Hematopoietic multipotent progenitor cell treated with erythropoietin and hydrocortisone succinate and interleukin-3 and kit ligand, for 8 days (in vitro differentiated cells): ENCODE measurements around the gene FBXL3.
"Not testable (repeated sequence)": the region's sequence is repeated elsewhere in the genome, so short reads cannot be mapped to it uniquely, and the experiment has no call there.

Source experiments
- DNase-seq: peaks from one replicate; pipeline ENCODE4 v3.0.0-alpha.2; 2015

The FBXL3 gene

DNA sequence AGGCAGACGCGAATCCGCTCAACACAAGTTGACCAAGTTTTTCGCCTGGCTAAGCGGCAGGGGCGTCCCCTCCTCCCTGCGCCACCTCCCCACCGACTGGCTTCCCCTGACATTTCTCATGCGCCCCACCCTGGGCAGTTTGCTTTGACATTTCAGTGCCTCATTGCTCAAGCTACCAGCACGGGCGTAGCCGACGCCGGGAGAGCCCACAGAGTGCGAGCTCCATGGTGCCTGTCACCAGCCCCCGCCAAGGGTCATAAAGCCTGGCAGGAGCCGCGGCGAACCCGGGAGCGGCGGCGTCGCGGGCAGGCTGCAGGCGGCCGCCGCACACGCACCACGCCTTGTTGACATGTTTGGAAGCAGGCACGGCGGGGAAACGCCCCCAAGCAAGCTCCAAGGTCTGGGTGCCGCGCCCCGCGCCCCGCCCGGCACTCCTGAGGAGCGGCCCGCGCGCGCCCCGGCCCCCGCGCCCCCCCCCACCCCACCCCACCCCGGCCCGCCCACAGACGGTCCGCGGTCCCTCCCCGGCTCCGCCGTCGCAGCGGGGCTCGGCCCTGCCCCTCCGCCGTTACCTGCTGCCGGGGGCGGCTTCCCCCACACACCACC is 601 bp downstream of the FBXL3 start:
- peak; percentile 89 for DNase-seq

GRCh38 chr13:77022341-77022740 is 4.6 kb downstream of the FBXL3 start:
- no peak for DNase-seq

GRCh38 chr13:77019756-77020155 is 7.2 kb downstream of the FBXL3 start:
- no peak for DNase-seq

DNA sequence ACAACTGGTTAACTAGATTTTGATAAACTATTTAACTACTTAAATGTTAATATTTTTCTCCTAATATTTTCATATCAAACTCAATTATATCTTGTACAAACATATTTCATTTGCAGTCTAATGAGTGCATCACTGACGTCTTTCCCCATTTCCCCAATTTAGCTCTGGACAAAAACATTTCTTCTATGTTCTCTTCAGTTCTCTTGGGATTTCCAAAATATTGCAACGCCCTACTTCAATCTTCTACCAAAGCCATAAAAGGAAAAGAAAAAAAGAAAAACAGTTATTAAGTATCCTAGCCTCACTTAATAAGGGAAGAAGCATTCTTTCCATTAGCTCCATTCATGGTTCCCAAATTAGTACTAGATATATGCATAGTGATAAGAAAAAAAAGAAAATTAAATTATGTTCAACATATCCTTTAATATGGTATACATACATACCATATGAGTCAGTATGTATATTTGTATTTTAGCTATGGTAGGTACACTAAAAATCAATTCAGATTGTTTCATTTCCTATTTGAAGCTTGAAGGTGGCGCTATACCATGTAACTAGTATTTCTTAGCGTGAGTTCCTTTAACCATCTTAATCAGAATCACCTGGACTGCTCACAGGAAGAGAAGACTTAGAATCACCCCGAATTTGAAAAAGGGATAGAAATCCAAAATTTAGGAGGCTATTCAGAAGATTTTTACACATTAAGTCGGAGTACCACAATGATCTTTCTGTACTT is 9.9 kb downstream of the FBXL3 start:
- DNase-seq = no peak

GRCh38 chr13:77016251-77016812 is 10.6 kb downstream of the FBXL3 start:
- DNase-seq = no peak

DNA sequence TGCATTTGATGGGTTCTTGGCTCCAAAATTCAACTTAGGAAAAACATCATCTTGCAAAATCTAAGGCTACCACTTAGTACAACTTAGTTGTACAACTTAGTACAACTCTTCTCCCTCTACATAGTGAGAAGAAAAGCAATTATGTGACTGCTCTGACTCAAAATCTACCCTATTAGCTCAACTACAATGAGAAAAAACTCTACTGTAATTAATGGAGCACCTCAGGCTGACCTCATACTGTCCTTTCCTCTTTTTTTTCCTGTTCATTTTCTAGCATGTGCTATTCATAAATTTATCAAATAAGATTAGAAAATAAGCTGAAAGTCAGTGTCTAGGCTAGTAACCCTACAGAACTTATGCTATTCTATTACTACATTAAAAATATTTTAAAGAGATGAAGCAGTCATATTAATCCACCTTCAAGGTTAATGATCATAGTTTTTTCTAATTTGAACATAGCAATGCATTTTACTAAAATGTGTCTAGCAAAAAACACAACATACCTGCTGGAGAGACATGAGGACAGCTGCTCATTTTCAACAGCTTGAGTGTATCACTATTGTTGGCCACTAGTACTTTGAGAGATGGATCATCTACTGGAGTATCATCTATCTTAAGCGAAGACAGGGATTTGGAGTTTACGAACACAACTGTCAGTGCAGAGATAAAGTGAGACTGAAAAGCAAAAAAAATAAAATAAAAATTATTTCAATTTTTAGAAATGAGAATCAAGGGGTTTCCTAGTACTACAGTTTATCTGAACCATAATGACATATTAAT is 11.9 kb downstream of the FBXL3 start:
- no peak for DNase-seq

GRCh38 chr13:77013853-77014542 is 13.0 kb downstream of the FBXL3 start:
- DNase-seq = no peak

DNA sequence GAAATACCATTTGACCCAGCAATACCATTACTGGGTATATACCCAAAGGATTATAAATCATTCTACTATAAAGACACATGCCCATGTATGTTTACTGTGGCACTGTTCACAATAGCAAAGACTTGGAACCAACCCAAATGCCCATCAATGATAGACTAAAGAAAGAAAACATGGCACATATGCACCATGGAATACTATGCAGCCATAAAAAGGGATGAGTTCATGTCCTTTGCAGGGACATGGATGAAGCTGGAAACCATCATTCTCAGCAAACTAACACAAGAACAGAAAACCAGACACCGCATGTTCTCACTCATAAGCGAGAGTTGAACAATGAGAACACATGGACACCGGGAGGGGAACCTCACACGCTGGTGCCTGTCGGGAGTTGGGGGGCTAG is 17.2 kb downstream of the FBXL3 start:
- not testable (repeated sequence) for DNase-seq

DNA sequence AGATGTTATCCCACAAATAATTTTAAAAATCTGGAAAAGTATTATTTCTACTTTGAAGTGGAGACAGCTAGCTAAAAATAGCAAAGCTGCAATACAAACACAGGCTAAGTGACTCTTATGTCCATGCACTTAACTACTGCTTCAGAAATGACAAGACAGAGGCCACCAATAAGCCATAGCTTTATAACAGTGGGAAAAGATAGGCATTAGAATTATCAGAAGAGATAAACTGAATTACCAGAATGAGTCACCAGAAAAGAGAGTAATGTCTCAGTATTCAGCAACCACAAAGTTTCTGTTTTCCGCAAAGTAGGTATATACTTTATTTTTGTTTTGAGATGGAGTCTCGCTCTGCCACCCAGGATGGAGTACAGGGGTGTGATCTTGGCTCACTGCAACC is 17.9 kb downstream of the FBXL3 start:
- no peak for DNase-seq

GRCh38 chr13:77008337-77008736 is 18.6 kb downstream of the FBXL3 start:
- DNase-seq = not testable (repeated sequence)

DNA sequence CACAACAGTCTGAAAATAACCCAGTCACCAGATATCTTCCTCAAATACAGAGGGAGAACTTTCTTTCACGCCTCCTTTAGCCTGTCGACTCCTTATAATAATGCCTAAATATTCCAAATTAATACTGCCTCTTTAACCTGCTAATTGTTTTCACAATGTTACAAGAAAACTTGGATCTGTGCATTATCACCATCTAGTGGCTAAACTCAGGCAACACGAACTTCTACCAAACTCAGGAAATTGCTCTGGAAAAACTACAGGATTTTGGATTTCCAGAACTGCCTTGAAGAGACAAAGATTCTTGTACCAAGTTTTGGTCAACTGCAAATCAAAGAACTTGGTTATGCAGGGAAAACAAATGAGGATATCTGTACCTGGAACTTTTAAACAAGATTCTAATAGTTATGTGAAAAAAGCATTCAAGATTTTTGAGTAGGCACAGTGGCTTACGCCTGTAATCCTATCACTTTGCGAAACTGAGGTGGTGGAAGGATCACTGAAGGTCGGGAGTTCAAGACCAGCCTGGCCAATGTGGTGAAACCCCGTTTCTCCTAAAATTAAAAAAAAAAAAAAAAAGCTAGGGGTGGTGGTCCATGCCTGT is 24.3 kb downstream of the FBXL3 start:
- DNase-seq = peak; percentile 44

GRCh38 chr13:77001963-77002587 is 24.9 kb downstream of the FBXL3 start:
- DNase-seq = no peak

- DNase-seq = no peak
Observed at GRCh38 chr13:77001540-77001939, 25.4 kb downstream of the FBXL3 start.

DNA sequence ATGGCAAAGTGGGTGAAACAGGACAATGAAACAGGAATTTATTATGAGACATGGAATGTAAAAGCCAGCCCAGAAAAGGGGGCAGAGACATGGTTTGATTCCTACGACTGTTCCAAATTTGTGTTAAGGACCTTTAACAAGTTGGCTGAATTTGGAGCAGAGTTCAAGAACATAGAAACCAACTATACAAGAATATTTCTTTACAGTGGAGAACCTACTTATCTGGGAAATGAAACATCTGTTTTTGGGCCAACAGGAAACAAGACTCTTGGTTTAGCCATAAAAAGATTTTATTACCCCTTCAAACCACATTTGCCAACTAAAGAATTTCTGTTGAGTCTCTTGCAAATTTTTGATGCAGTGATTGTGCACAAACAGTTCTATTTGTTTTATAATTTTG is 26.5 kb downstream of the FBXL3 start:
- no peak for DNase-seq

DNA sequence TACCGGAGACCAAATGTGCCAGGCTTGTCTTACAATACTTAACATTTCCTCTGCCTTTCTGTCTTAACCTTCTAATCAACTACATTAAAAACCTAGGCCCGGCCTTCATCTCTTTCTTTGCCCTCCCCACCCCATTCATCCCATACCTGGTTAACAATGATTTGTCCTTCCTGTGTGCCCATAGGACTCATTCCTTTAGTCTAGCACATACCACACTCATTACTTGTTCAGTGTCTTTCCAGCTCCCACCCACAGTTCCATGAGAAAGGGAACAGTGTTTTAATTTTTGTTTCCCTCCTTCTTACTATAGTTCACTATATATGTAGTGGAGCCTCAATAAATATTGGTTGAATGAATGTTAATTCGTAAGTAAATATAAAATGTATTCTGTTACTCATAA is 32.7 kb downstream of the FBXL3 start:
- no peak for DNase-seq

- DNase-seq = no peak
Observed at GRCh38 chr13:76993473-76993872, 33.5 kb downstream of the FBXL3 start.

- DNase-seq = no peak
Observed at GRCh38 chr13:76993021-76993420, 33.9 kb downstream of the FBXL3 start.

GRCh38 chr13:76992548-76993001 is 34.4 kb downstream of the FBXL3 start:
- DNase-seq = peak; percentile 37

- DNase-seq = peak; percentile 94
Observed at GRCh38 chr13:76991796-76992547, 35.0 kb downstream of the FBXL3 start, which contains the start of gene CLN5. Gene CLN5 (plus strand): TSS chr13:76992081. CDS start chr13:76992099, 18 bp downstream.

DNA sequence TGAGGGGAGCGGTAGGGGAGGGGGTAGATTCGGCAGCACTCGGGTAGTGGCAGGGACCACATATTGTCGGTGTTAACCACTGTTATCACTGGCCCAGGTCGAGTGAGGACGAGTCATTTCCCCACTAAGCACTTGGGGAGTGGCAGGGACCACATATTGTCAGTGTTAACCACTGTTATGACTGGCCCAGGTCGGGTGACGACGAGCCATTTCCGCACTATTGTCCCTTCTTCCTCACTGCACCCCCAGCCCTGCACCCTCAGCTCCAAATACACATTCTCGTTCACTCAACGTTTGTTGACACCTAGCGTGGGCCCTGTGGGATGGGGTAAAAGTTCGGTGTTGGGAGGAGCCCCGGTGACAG is 35.5 kb downstream of the FBXL3 start:
- no peak for DNase-seq

- DNase-seq = no peak
Observed at GRCh38 chr13:76983676-76984075, 43.3 kb downstream of the FBXL3 start.
